OCI-M2 (cell line): ENCODE results near the gene ITGA7.

Source experiments
- DNase-seq: peaks from one replicate; lab custom pipeline; 2025; ENCODE audit not compliant: unreplicated experiment; lab: John Stamatoyannopoulos, UW

Gene ITGA7

DNA sequence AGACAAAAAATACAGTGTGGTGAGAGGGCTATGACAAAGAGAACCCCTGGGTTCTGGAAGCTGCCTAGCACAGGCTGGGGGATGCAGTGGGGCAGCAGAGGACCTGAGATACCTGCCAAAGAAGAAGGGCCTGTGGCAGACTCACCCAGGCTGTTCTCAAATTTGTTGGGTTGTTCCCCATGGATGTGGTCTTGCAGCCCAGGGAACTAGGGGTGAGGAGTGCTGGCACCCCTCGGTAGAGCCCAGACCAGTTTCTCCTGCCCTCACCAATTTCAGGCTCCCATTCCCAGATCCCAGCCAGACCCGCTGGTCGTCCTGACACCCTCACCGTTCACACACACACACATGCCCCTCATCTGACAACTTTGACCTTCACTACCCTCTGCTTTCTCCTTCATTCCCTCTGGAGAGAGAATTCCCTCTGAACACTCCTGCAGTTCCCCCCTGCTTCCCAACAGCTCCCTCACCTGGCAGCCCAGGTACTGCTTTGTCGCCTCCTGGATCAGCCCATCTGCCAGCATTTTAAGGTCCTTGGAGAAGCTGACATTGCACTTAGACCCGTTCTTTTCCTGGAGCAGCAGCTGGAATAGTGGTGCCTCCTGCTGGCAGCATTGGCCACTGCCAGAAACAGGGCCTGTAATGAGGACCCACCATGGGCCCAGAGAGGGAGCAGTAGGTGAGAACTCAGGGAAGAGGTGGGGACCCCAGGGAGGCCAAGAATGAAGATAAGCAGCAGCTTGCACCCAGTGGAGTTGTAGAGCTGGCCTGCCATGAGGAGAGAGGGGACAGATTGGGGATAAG, 29.3 kb upstream of the ITGA7 start:
- peak; percentile 17 for DNase-seq

DNA sequence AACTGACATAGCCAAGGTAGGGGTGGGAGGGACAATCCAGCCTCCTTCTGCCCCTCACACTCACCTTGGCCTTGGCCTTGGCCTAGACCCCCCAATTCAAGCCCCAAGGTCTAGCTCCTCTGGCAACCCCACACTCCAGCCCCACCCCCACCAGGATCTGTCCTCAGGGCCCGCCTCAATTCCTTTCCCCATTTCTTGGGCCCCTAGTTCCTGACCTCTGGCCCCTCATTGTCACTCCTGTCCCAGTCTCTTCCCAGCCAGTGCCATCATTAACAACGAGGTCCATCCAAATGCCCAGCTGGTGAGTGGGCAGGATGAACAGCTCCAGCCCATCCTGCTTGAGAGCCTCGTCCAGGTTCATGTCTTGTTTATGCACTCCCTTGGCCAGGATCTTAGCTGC, 28.4 kb upstream of the ITGA7 start:
- DNase-seq, result no peak

GRCh38 chr12:55734595-55734994, 26.9 kb upstream of the ITGA7 start:
- no peak for DNase-seq

GRCh38 chr12:55733858-55734257, 26.2 kb upstream of the ITGA7 start:
- no peak for DNase-seq

- no peak for DNase-seq
Observed at GRCh38 chr12:55733021-55733555, 25.4 kb upstream of the ITGA7 start.

GRCh38 chr12:55732288-55732687, 24.6 kb upstream of the ITGA7 start:
- DNase-seq, result no peak

- DNase-seq, result no peak
Observed at GRCh38 chr12:55729819-55730818, 22.4 kb upstream of the ITGA7 start.

DNA sequence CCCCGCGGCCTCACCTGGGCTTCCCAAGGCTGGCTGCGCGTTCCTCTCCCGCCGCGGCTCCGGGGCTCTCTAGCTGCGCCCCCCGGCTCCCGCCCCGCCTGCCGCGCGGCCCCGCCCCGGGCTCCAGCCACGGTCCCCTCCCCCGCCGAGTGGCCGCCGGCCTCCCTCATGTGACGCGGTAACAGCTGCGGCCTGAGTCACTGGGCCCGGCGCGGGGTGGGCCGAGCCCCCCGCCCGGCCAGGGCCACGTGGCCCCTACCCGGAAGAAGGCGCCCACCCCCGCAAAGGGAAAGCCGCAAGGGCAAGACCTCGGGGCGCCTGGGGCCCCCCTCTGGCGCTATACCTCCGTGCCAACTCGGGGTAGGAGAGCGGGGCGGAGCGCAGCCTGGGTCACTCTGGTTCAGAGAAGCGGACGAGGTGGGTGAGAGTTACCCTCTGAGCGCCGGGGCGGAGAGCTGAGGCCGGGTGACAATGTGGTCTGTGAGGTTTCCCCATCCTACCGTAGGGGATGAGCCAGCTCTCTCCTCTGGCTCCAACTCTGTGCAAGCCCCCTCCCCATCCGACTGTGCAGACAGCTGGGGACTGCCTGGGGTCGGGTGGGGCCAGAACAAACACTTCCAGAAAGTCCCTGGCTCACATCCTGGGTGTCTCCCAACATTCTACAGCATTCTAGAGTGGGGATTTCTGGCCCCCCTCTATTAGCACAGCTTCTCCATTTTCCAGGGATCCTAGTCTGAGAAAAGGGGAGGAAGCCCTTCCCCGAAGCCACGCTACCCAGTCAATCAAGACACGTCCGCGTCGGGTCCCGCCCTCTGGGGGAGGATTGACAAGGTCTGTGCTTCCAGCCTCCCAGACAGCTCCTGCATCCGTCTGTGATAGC, 21.5 kb upstream of the ITGA7 start, which contains the start of gene CD63:
CD63 (minus strand) TSS at position 71 of the 880 bp plus-strand sequence. CDS start 668 bp downstream, outside the sequence.
- peak; percentile 67 for DNase-seq

DNA sequence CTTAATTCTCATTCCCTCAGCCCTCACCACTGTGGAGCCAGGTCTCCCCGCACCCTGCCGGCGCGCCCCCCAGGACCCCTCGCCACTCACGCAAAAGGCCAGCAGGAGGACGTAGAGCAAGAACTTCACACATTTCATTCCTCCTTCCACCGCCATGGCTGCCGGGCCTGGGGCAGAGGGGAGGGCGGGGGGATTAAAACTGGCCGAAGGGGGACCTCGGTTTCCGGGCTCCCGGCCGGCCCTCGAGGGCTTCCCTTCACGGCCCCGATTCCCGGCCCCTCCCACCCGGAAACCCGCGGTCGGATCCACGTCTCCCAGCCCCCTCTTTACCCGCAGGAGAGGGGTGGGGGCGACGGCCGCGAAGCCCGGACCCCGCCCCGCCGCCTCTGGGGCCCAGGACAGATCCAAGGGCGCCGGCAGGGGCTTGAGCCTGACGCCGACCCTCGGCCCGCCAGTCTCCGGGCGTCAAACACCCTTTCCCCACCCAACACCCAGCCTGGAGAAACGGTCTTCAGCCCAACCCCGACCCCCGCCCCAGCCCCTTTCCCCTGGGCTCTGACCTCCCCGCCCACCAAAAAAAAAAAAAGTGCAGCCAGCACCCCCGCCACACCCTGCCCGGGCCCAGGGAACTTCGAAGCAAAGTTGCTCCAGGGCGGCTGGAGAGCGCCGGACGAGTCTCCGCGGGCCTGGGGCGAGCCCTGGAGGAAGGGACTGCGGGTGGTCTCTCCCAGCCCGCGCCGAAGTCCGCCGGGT, 20.7 kb upstream of the ITGA7 start:
- no peak for DNase-seq

DNA sequence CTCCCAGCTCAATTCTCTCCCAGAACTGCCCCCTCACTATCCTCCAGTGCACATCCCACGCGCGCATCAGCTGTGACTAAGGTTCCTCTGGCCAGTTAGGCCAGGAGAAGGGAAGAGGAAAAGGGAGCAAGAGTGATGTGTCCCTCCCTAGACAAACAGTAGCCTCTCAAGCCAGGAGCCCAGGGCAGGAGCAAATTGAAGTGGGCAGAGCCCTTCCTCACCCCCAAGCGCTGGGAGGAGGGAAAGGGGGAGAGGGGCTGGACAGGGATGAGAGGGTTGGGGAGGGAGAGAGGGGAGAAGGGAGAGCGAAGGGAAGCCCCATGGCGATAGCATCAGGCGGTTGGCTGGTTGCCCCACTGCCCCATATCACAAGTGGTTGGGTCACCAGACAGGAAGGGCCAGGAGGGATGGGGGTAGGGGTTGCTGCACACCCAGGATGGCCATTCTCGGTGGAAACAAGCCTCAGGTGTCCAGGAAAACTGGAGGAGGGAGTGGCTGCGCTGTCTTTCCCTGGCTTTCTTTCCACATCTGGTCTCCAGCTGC, 20.0 kb upstream of the ITGA7 start:
- DNase-seq, result no peak

DNA sequence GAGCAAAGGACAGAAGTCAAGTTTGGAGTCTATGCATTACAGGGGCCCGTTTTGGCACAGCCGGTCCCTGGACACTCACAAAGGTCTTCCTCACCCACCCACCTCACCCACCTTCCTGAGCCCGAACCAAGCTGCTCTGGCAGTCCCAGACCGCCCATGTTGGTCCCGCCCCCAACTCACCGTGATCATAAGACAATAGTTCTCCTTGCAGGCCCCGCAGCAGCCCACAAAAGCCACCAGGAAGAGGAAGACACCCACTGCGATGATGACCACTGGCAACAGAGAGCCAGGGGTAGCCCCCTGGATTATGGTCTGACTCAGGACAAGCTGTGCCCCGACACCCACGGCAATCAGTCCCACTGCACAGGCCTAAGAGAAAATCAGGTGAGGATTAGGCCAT, 19.3 kb upstream of the ITGA7 start:
- no peak for DNase-seq

DNA sequence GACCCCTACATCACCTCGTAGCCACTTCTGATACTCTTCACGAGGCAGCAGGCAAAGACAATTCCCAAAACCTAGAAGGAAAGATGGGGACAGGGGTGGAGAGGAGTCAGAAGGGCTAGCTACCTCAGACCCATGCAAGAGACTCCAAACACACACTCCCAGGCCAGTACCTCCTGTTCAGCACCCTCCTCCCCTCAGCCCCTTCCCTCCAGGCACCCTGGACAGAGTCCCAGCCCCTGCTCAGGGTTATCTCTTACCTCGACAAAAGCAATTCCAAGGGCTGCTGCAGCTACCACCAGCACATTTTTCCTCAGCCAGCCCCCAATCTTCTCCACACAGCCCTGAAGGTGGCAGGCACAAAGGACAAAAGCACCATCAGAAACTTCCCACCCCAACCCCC, 17.9 kb upstream of the ITGA7 start:
- no peak for DNase-seq

DNA sequence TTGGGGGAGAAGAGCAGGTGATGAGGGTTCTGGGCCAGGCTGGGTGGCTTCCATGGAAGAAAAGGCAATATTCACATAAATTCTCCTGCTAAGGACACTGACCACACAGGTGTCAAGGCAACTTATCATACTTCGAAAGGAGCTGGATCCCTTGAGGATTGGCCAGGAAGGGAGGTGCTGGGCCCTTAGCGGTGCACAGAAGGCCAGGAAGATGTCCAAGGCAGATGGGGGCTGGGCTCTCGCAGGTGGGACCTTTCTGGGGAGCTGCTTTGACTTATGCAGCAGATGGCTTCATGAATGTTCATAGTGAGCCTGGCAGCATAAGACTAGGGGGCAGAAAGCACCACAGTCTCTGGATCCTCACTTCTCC, 17.2 kb upstream of the ITGA7 start:
- DNase-seq, result no peak

DNA sequence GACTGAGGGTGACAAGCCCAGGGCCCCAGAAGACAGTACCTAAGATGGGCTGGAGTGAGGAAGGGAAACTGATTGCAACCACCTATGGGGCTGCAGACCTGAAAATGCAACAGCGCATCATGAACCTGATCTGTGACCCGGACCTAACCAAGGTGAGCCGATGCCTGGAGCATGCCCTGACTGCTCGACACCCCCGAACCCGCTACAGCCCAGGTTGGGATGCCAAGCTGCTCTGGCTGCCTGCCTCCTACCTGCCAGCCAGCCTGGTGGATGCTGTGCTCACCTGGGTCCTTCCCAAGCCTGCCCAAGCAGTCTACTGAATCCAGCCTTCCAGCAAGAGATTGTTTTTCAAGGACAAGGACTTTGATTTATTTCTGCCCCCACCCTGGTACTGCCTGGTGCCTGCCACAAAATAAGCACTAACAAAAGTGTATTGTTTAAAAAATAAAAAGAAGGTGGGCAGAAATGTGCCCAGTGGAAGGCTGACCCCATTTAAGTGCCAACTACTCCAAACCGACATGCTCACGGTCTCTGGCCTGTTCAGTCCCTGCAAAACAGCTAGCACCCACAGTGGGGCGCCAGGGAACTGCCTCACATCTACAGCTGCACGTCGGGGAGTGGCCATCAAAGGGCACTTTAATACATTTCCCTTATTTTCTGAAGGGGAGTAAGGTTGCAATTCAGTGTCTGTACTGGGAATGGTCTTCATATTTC, 16.7 kb upstream of the ITGA7 start:
- DNase-seq, result no peak

DNA sequence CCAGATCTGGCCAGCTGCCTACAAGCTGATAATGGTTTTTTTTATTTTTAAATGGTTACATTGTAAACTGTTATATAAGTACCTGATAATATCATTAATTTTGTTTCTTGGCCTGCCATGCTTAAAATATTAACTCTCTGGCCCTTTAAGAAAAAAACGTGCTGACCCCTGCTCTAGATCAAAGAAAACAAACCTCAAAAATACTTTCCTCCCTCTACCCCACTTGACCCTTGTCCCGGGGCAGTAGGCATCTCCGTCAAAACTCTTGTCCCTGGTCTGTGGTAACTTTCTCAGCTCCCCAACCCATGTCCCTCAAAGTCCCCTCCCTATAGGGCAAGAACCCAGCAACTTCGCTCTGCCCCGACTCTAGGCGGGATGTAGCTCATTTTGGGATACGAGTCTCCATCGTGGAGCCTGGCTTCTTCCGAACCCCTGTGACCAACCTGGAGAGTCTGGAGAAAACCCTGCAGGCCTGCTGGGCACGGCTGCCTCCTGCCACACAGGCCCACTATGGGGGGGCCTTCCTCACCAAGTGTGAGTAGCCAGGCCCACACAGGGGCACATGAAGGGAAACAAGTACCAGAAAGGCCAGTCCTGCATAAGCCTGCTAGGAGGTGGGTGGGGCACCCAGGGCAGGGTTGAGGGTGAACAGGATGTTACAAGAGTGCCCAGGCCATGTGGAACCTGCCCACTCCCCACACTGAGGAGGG, 16.0 kb upstream of the ITGA7 start:
- no peak for DNase-seq

GRCh38 chr12:55722948-55723347, 15.2 kb upstream of the ITGA7 start:
- DNase-seq, result no peak

- DNase-seq, result no peak
Observed at GRCh38 chr12:55721601-55722213, 14.0 kb upstream of the ITGA7 start.

DNA sequence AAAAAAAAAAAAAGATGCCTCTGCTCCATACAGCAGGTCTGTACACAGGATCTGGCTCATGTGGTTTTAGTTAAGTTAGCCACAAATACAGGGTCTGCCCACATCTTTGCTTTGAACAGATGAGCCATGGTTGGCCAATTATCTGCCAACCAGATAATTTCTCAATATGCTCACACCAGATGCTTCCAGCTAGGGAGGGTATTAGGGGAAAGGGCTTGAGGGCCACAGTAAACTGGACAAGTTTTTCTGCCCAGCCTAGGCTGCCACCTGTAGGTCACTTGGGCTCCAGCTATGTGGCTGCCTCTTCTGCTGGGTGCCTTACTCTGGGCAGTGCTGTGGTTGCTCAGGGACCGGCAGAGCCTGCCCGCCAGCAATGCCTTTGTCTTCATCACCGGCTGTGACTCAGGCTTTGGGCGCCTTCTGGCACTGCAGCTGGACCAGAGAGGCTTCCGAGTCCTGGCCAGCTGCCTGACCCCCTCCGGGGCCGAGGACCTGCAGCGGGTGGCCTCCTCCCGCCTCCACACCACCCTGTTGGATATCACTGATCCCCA, 13.3 kb upstream of the ITGA7 start:
- no peak for DNase-seq
